ENCODE data around the gene DNAAF5. TPM values are rescaled to one million over a fixed set of nuclear protein-coding genes. Genes with fewer than 3 reads are reported as not detected.

DNAAF5 gene
- polyA plus RNA-seq, 1 of the 3 experiments (the other 2 are of a cell fraction): 58.5 TPM

DNA sequence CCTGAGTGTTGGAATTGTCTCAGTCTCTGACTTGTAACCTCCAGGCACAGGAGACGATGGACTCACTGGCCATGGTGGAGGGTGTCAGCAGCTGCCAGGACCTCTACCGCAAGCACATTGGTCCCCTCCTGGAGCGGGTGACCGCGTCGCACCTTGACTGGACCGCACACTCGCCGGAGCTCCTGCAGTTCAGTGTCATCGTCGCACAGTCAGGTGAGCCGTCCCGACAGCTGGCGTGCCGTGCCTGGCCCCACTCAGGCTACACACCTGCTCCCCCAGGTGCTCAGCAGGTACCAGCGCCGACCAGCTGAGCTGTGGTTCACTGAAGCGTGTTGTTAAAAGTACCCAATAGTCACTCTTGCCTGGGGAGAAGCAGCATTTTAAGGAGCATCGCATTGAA lies 37.3 kb downstream of the DNAAF5 start:
- Histone ChIP-seq H3K27me3 (ENCODE audit: insufficient read depth) (no peaks in the 10 kb centered on the region), H2AFZ (ENCODE audit: low read depth) (no peak overlapping the region), H3K4me3 (ENCODE audit: low read depth in 2 of 2, low read length in 1 of 2) (no peak overlapping the region), H3K9me2 (no peaks in the 10 kb centered on the region), H3K4me2 (no peak overlapping the region), H3K36me3 (replicated peaks in 1 of 2; ENCODE audit: control insufficient read depth in 1 of 2, insufficient read depth in 2 of 2, low read length in 1 of 2) (peaks cover 56 to 63% of the 10 kb centered on the region in 2 experiments), H3K9ac (no peak overlapping the region), H4K20me1 (ENCODE audit: insufficient read depth) (no peaks in the 10 kb centered on the region), H3K79me2 (ENCODE audit: insufficient read depth) (no peaks in the 10 kb centered on the region), H3K27ac (ENCODE audit: low read depth in 2 of 2, low read length in 1 of 2) (no peak overlapping the region), H3F3A (replicated peaks; ENCODE audit: insufficient read depth) (peaks cover 28% of the 10 kb centered on the region), H3K4me1 (ENCODE audit: control insufficient read depth in 1 of 2, insufficient read depth in 2 of 2, low read depth in 1 of 2, low read length in 1 of 2) (peaks cover 3 to 10% of the 10 kb centered on the region in 2 experiments; a peak in 3 of 4 replicates), H3K9me3 (no peaks in the 10 kb centered on the region)
- ChIA-PET CTCF (interaction anchor here (2.0 kb wide), 1 partner anchor 442 kb away, joined by 6 read pairs; no protein-coding TSS in a partner anchor), POLR2A (no interaction called here)
- TF ChIP-seq FOXJ3 (CRISPR knock-in tag; IDR thresholded peaks at IDR 0.05) (no peak), MEF2A (IDR thresholded peaks at IDR 0.05; ENCODE audit: borderline replicate concordance, low read depth) (no peak), YY1 (IDR thresholded peaks at IDR 0.05; ENCODE audit: low read depth) (no peak), MXI1 (IDR thresholded peaks at IDR 0.05; ENCODE audit: low read depth, low read length) (no peak), NRF1 (IDR thresholded peaks at IDR 0.05; ENCODE audit: low read depth, low read length) (no peak), GATA2 (CRISPR knock-in tag; IDR thresholded peaks at IDR 0.05) (no peak), RXRA (IDR thresholded peaks at IDR 0.05; ENCODE audit: borderline replicate concordance, low read depth) (no peak), RFX5 (IDR thresholded peaks at IDR 0.05; ENCODE audit: low read length) (no peak), SMC3 (IDR thresholded peaks at IDR 0.05; ENCODE audit: low read depth, low read length) (no peak), FOSL2 (IDR thresholded peaks at IDR 0.05; ENCODE audit: borderline replicate concordance, low read depth) (no peak), EZH2phosphoT487 (IDR thresholded peaks at IDR 0.05; ENCODE audit: borderline replicate concordance, low read depth) (no peak), POLR2AphosphoS5 (IDR thresholded peaks at IDR 0.05; ENCODE audit: low read depth, low read length) (no peak)
- TF ChIP-seq, protein P1, sequence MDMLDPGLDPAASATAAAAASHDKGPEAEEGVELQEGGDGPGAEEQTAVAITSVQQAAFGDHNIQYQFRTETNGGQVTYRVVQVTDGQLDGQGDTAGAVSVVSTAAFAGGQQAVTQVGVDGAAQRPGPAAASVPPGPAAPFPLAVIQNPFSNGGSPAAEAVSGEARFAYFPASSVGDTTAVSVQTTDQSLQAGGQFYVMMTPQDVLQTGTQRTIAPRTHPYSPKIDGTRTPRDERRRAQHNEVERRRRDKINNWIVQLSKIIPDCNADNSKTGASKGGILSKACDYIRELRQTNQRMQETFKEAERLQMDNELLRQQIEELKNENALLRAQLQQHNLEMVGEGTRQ (IDR thresholded peaks at IDR 0.05; ENCODE audit: borderline replicate concordance, low read depth, low read length): no peak
- TF ChIP-seq, protein P2, sequence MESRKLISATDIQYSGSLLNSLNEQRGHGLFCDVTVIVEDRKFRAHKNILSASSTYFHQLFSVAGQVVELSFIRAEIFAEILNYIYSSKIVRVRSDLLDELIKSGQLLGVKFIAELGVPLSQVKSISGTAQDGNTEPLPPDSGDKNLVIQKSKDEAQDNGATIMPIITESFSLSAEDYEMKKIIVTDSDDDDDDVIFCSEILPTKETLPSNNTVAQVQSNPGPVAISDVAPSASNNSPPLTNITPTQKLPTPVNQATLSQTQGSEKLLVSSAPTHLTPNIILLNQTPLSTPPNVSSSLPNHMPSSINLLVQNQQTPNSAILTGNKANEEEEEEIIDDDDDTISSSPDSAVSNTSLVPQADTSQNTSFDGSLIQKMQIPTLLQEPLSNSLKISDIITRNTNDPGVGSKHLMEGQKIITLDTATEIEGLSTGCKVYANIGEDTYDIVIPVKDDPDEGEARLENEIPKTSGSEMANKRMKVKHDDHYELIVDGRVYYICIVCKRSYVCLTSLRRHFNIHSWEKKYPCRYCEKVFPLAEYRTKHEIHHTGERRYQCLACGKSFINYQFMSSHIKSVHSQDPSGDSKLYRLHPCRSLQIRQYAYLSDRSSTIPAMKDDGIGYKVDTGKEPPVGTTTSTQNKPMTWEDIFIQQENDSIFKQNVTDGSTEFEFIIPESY (IDR thresholded peaks at IDR 0.05; ENCODE audit: borderline replicate concordance, low read depth): no peak
- TF ChIP-seq, protein P3, sequence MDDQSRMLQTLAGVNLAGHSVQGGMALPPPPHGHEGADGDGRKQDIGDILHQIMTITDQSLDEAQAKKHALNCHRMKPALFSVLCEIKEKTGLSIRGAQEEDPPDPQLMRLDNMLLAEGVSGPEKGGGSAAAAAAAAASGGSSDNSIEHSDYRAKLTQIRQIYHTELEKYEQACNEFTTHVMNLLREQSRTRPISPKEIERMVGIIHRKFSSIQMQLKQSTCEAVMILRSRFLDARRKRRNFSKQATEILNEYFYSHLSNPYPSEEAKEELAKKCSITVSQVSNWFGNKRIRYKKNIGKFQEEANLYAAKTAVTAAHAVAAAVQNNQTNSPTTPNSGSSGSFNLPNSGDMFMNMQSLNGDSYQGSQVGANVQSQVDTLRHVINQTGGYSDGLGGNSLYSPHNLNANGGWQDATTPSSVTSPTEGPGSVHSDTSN (IDR thresholded peaks at IDR 0.05): no peak
- TF ChIP-seq, protein P4, sequence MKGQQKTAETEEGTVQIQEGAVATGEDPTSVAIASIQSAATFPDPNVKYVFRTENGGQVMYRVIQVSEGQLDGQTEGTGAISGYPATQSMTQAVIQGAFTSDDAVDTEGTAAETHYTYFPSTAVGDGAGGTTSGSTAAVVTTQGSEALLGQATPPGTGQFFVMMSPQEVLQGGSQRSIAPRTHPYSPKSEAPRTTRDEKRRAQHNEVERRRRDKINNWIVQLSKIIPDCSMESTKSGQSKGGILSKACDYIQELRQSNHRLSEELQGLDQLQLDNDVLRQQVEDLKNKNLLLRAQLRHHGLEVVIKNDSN (IDR thresholded peaks at IDR 0.05; ENCODE audit: borderline replicate concordance, low read depth): no peak
- no peak for DNase-seq
- WGBS (ENCODE audit: low lambda C conversion rate): 99% methylated on average over 19 of the region's 19 CpGs
